GM18508 (cell line): ENCODE measurements around the gene ZAP70.
"Not testable (repeated sequence)": the region's sequence is repeated elsewhere in the genome, so short reads cannot be mapped to it uniquely, and the experiment has no call there.

Experiments
- ATAC-seq: cut with Tn5 transposase; IDR thresholded peaks from one replicate; pipeline ENCODE4 v1.9.1; 2021; ENCODE audit warnings: moderate number of reproducible peaks; ENCODE audit not compliant: insufficient read depth, unreplicated experiment

The ZAP70 gene

DNA sequence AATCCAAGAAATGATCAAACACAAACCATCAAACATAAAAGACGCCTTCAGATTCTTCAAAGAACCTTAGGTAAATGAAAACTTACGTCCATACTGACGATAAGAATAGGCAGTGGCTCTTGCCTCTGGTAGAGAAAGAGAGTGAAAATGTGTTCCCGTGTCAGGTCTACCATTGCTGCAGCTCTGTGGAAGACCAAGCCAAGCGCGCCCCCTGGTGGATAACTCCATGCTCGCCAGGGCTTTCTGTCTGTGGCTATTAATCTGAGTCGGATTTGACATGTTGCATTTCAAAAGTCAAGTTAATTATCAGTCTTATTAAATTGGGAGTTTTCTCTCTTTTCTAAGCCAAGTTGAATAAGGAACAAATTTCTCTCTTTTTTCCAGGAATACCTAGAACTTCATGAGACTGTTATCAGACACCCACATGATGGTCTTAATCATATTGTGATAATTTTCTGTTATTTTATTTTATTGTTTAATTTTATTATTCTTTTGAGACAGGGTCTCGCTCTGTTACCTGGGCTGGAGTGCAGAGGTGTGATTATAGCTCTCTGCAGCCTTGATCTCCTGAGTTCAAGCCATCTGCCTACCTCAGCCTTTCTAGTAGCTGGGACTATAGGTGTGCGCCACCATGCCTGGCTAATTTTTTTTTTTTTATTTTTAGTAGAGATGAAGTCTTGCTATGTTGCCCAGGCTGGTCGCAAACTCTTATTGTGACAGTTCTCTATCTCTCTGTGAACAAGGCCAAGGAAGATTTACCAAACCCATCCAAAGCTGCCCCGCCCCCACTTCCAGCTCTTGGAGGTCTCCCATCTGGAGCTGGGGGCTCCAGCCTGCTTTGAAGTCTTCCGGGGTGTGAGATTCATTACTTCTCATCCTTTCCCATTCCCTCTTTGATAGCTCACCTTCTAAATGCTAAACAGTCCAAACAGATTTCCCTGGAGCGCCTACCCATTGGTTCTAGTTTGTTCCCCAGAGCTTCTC lies 15.8 kb upstream of the ZAP70 start:
- no peak for ATAC-seq

DNA sequence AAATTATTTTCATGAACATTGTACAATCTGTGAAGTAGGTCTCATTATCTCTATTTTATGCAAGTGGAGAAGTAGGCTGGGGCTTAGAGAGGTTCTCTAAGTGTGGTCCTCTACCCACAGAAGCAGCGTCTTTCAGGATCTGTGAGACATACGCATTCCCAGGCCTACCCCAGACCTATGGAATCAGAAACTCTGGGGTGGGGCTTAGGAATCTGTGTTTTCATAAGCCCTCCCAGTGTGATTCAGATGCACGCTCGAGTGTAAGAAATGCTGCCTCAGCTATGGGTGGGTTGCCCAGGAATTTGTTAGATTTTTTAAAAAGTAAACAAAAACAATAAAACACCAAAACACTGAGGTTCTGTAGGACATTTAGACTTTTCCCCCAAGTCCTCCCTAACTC lies 14.8 kb upstream of the ZAP70 start:
- no peak for ATAC-seq

DNA sequence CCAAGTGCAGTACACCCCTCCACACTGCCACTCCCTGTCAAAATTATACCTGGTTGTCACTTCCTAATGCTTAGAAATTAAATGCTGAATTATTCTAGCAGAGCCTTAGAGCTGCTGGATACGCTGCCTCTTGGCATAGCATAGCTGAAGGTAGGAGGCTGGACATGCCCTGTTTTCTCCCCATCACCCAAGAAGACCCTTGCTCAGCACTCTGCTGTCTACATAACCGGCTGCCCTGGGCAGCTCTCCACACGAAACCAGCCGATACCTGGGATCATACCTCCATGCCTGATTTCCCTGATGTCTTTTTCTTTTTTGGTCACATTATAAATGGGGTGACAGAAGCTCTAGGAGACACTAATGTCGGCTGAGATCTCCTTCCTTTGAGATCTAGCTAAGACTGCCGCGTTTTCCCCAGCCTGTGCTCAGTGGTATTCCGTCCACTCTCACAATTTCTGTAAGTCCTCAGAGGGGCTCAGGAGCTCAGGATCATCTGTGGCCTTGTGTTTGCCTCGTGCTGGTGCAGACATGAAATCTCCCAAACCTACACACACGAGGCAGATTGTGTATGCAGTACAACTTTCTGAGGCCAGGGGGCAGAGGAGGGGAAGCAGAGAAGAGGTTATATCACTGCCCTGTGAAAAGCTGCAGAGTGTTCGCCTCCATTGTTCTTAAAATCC lies 13.5 kb upstream of the ZAP70 start:
- no peak for ATAC-seq

DNA sequence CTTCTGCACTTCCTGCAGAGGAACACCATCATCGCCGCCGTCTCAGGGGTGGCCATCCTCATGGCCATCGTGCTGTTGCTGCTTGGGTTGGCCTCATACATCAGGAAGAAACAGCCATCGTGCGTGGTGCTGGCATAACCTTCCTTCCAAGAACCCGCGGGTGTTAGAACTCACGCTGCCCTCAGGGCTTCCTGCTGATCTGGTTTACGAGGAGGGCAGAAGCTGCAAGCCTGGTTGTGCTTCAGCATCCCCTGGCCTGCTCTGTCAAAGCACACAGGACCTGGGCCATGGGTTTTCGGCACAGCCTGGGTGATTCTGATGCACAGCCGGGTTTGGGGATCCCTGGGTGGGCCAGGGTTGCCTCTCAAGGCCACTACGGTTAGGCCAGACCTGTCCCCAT lies 12.2 kb upstream of the ZAP70 start:
- no peak for ATAC-seq

DNA sequence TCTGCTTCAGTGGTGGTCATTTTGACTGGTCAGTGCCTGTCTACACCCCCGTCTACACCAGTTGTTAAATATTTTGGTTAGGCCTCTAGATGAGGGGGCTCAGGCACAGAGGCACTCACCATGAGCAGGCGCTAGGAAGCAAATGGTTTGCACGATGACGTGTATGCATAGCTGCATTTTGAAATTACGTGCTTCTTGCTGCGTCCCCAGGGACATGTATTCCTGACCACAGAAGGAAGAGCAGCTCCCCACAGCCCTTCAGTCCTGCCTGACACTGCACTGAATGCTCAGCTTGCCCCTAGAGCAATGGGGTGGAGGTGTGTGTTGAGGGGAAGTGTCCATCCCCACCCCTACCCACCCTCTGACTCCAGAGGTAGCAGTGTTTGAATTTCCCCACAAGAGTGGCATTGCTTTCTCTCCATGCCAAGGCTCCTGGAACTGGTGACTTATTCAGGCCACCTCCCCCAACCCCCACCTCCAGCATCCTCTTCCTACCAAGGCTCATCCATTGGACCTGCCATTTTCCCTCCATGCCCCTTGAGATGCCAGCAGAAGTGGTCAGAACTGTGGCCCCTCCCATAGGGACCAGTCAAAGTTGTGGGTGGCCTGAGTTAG lies 11.4 kb upstream of the ZAP70 start:
- ATAC-seq: no peak

DNA sequence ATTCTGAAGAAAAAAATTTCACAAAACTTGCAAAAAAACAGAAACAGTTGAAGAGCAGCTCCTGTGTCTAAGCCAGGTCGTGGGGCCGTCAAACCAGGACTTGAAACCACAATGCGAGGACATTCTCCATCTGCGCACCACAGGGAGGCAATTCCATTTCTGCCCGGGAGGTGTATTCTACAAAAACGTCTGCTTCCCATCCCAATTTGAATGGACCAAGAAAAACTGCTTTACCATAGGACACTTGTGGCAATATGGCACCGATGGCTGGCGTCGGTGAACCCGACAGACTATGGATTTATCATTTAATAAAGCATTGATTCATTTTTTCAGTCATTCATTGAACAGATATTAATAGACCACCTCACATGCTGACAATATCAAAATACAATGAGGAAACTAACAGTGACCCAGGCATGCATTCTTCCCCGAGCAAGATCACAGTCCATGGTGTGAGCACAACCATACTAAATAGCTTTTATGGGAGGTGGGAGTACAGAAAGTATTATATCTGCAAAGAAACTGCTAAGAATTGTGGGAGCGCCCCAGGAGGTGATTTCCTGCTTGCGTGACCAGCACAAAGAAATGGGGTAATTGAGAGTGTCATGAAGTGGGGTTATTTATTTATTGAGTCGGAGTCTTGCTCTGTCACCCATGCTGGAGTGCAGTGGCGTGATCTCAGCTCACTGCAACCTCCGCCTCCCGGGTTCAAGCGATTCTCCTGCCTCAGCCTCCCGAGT lies 10.5 kb upstream of the ZAP70 start:
- ATAC-seq: no peak

DNA sequence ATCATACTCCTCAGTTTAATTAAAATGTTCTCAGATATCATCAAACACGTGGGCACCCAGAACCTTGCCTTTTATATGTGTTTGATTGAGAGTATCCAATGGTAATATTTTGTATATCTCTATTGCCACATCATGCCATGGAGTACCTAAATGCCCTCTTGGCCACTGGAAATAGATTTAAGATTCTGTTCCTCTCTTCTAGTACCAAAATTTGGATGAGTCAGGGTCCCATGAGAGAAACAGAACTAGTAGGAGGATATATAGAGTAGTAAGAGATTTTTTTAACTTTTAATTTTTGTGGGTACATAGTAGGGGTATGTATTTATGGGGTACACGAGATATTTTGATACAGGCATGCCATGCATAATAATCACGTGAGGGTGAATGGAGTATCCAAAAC lies 9.6 kb upstream of the ZAP70 start:
- no peak for ATAC-seq

DNA sequence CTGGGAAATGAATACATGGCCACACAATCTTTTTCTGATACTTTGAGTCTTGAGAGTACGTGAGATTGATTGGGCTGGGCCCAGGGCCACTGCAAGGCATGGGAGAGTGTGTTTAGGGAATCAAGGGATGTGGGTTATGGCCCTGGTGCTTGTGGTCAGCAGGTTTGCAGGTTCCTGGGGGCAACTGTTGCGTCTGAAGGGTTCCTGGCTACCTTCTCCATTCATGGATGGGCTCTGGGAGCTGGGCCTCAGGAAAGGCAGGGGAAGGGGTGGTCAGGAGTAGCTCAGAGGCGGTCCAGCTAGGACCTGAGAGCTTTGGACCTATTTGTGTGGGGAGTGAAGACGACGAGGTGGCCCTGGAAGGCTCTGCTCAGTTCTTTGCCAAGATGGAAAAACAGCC lies 8.4 kb upstream of the ZAP70 start:
- no peak for ATAC-seq

DNA sequence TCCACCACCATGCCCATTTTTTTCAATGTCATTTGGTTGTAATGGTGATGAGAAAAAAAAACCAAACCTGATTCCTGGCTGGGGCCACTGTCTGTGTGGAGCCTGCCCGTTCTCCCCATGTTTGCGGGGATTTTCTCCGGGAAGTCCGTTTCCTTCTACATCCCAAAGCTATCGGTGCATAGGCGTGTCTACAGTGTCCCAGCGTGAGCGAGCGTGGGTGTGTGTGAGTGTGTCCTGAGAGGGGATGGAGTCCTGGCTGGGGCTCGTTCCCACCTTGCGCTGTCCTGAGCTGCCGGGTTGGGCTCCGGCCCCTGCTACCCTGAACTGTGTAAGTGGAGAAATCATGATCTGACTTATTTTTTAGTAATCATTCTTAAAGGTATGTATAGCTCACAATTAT lies 7.3 kb upstream of the ZAP70 start:
- ATAC-seq: no peak

DNA sequence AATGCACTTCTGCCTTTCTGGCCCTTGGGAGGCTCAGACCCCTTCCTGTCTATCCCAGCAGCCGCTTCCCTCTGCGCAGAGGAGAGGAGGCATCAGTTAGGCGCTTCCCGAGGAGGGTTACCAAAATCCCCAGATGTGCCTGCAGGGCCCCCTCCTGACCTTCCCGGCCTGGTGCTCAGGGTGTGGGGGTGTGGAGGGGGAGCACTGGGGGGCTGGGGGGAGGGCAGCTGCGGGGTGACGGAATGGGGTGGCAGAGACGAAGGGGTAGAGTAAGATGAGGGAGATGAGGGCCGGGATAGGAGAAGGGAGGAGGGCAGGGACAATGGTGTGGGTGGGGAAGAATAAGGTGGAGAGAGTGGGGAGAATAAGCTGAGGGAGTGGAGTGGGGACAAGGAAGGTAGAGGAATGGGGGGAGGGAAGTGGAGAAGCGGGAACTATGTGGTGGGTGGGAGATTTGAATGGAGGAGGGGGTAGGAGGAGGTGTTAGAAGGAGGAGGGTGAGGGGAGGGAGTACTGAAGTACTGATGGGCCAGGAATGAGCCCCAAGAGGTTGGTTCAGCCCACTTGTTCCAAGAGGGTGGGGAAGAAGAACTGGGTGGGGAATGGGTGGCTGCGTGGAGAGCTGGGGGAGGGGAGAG lies 6.5 kb upstream of the ZAP70 start:
- ATAC-seq: no peak

DNA sequence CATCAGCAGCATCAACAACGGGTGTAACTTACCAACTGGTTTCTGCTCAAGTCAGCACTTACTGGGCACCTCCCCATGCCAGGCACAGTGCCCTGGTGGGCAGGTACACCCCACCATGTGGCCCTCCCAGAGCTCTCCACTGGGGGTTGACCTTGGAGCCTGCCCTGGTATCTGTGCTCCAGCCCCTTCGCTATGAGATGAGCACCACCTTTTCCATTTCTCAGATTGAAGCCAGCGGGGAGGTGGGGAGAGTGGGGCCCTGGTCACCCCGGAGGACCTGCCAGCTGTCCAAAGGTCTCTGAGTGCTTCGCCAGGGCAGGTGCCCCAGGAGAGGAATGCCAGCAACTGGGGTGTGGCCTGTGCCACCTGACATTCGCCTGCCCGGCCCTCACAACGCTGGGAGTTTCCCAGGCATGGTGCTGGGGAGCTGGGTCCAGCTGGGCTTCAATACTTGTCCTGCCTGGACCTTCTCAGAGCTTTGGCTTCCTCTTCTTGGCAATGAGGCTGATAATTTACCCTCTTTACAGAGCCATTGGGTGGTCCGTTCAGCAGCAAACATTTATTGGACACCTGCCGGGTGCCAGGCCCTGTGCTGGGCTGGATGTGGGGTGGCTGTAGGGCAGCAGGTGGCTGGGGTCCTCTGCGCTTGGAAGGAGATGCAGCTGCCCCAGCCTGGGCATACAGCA lies 5.9 kb upstream of the ZAP70 start:
- ATAC-seq: no peak

DNA sequence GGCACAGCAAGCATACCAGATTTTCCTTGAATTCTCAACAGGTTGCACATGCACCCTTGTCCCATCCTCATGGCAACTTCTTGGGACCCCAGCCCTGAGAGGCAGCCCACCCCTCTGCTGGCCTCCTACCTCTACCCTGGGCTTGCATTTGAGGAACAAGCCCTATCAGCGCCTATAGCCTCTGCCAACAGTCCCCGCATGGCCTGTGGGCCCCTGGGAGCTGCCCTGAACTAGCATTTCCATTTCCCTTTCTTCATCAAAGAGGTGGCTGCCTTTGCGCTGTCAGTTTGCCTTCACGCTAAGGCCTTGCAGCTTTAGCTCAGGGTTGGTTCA lies 5.4 kb upstream of the ZAP70 start:
- ATAC-seq: no peak

DNA sequence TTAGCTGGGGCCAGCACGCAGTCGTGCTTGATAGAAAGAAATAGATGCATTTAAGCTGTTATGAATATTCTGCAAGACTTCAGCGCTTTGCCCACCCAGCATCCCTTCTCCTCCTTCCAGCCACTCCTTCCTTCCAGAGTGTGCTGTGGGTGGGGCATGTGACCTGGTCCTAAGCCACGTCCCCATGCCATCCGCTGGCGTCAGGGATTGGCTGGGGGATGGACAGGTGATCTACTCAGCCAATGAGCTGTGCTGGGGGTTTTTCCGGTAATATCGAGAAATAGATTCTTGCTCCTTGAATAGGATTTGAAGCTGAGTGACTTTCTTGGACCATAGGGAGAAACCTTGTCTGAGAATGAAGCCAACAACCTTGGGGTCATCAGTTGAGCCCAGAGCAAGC lies 4.8 kb upstream of the ZAP70 start:
- ATAC-seq: no peak

DNA sequence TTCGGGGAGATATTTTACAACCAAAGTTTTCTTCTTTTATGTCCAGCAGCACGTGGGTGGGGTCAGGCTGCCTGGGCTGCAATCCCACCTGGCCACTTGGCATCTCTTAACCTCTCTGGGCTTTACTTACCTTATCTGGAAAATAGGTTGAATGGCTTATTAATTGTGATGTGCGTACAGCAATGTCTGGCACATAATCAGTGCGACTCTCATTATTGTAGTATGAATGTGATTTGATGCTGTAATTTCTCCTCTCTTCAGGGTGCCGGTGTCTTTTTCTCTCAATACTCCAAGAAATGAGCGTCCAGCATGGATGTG lies 2.0 kb upstream of the ZAP70 start:
- no peak for ATAC-seq

DNA sequence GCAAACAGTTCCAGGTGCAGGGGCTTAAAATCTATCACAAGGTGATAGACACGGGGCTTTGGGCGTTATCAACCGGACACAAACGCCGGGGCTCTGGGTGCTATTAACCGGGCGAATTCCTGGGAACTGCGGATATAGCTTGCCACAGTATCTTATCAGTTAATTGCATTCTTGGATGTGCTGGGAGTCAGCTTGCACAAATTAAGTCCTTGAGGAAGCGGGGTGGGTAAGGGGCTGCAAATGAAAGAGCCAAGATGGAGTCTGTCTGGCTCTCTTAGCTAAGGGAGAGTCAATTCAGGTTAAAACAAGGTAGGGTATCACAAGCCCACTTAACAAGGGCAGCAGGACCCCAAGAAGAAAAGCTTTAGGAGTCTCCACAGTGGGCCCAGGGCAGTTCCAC lies 1.2 kb upstream of the ZAP70 start:
- ATAC-seq: not testable (repeated sequence)

DNA sequence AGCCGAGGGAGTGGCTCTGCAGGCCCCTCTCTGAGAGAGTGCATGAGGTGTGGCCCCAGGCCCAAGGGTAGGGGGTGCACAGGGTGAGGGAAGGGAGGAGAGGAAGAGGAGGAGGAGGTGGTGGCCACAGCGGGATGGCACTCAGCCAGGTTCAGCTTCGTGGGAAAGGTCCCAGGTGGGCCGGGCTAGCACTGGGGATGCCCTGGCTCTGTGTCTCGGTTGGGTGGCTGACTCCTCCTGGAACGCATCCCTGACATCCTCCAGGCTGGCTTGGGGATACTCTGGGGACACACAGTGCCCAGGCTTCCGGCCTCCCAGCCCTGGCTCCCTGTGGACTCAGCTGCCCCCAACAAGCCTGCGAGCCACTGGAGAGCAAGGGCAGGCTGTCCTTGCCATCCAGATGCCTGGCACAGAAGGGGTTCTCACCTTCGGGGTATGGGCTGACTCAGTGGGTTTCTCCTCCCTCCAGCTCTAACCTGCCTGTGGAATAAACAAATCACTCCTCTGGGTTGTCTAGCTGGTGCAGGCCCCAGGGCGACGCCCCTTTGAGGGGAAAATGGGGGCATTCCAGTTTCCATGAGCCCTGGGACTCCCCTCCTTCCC lies 582 bp upstream of the ZAP70 start:
- ATAC-seq: no peak

DNA sequence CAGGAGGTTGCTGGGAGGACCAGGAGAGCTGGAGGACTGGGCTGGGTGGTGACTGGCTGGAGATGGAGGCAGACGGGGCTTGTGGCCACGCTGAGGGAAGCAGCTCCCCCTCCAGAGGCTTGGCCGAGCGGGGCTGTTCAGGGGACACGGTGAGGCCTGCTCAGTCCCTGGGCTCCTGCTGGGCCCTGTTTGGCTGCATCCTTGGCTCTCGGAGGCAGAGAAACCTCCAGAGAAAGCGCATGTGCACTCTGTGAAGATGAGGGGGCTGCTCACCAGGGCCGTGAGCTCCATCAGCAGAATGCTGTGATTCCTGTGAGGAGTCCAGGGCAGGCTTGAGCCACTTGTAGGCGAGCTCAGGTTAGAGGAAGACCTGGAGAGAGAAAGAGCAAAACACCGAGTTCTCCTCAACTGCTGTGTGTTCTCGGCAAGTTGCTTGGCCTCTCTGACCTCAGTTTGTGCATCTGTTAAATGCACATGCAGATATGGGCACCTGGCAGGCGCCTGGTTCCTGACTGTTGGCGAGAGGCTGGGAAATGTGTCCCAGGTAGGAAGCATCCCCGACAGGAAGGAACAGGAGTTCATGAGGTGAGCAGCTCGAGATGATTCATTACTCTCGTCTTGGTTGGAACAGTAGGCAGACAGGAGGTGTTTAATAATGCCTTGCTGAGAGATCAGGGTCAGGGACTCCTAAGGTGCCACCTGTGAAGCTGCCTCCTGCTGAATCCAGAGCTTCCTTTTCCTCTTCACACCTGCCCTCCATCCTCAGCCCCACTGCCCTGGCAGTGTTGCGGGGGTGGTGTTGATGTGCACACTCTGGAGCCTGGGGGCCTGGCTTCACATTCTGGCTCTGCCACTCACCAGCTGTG lies 941 bp downstream of the ZAP70 start:
- no peak for ATAC-seq

DNA sequence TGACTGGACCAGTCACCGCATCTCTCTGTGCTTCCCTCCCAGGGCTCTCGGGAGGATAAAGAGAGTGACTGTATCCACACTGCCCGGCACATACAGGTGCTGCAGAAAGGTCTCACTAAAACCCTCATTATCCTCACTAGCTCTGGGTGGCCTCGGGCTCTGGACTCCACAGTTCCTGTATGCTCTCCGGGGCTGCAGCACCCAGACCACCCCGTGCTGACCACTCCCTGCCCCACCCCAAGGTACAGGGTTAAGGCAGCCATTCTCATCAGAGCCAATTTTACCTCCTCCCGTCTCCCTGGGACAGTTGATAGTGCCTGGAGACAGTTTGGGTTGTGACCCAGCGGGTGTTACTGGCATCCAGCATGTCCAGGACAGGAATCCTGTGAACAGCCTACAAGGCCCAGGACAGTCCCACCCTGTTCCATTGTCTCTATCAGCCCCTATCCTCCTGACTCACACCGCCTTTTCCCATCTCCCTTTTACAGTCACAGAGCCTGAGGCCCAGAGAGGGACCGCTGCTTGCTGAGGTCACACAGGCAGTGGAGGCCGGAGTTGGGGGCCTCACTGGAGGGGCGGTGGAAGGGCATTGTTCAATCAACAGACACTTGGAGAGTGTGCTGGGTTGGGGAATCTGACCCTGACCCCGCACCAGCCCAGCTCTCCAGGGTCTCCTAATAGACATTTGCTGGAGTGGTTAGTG lies 1.7 kb downstream of the ZAP70 start:
- no peak for ATAC-seq
